MM.1S (cell line): ENCODE measurements around the gene PPP6R2.
"Not testable (repeated sequence)": the region's sequence is repeated elsewhere in the genome, so short reads cannot be mapped to it uniquely, and the experiment has no call there.

Experiments used
- DNase-seq: peaks from one replicate; pipeline ENCODE4 v3.0.0-alpha.2; 2015
- H2AFZ ChIP-seq: fragments of 300-600 bp; sonication (generic); 2 replicates; pipeline ENCODE4 v1.6.0; 2016; ENCODE audit warnings: antibody characterized with exemption, low read length
- H3F3A ChIP-seq: fragments of 300-600 bp; sonication (generic); 2 replicates; pipeline ENCODE4 v1.6.1; 2016; ENCODE audit warnings: mild to moderate bottlenecking, antibody characterized with exemption, low read length, moderate library complexity, mixed read lengths; ENCODE audit not compliant: insufficient read depth
- H3K27ac ChIP-seq: fragments of 300-600 bp; sonication (generic); 2 replicates; pipeline ENCODE4 v1.5.1; 2016; ENCODE audit warnings: mild to moderate bottlenecking, low read length
- H3K27me3 ChIP-seq: fragments of 300-600 bp; sonication (generic); replicated peaks from 2 replicates; pipeline ENCODE4 v1.6.0; 2016; ENCODE audit warnings: low read length; ENCODE audit not compliant: insufficient read depth
- H3K36me3 ChIP-seq: fragments of 300-600 bp; sonication (generic); replicated peaks from 2 replicates; pipeline ENCODE4 v1.6.1; 2016; ENCODE audit warnings: mild to moderate bottlenecking, low read length, mixed read lengths; ENCODE audit not compliant: insufficient read depth
- H3K4me1 ChIP-seq: fragments of 300-600 bp; sonication (generic); 2 replicates; pipeline ENCODE4 v1.6.1; 2016; ENCODE audit warnings: low read length, mixed read lengths
- H3K4me2 ChIP-seq: fragments of 300-600 bp; sonication (generic); 2 replicates; pipeline ENCODE4 v1.6.0; 2016; ENCODE audit warnings: low read depth, low read length
- H3K4me3 ChIP-seq: fragments of 300-600 bp; sonication (generic); 2 replicates; pipeline ENCODE4 v1.5.1; 2016; ENCODE audit warnings: low read length, mixed read lengths
- H3K79me2 ChIP-seq: fragments of 300-600 bp; sonication (generic); 2 replicates; pipeline ENCODE4 v1.6.1; 2016; ENCODE audit warnings: mixed run types, low read length, mixed read lengths
- H3K9ac ChIP-seq: fragments of 300-600 bp; sonication (generic); 2 replicates; pipeline ENCODE4 v1.6.1; 2016; ENCODE audit warnings: low read length, mixed read lengths
- H3K9me2 ChIP-seq: fragments of 300-600 bp; sonication (generic); replicated peaks from 2 replicates; pipeline ENCODE4 v1.6.1; 2016; ENCODE audit warnings: mild to moderate bottlenecking, low read length, mixed read lengths; ENCODE audit not compliant: insufficient read depth
- H3K9me3 ChIP-seq: fragments of 300-600 bp; sonication (generic); replicated peaks from 2 replicates; pipeline ENCODE4 v1.6.1; 2016; ENCODE audit warnings: mild to moderate bottlenecking, low read length, mixed read lengths; ENCODE audit not compliant: insufficient read depth
- H4K20me1 ChIP-seq: fragments of 300-600 bp; sonication (generic); 2 replicates; pipeline ENCODE4 v1.6.1; 2016; ENCODE audit warnings: mild to moderate bottlenecking, low read length, moderate library complexity, mixed read lengths; ENCODE audit not compliant: insufficient read depth
- CTCF ChIP-seq: fragments of 300-600 bp; sonication (generic); IDR thresholded peaks from 2 replicates; pipeline ENCODE4 v1.5.1; 2016; ENCODE audit warnings: antibody characterized with exemption, low read length, mixed read lengths
- EZH2 ChIP-seq: fragments of 300-600 bp; sonication (generic); optimal IDR thresholded peaks from 2 replicates; pipeline ENCODE3; 2017; ENCODE audit warnings: low read depth, mild to moderate bottlenecking, antibody characterized with exemption, low read length, mixed read lengths
- EZH2phosphoT487 ChIP-seq: fragments of 300-600 bp; sonication (generic); IDR thresholded peaks from 2 replicates; pipeline ENCODE4 v1.6.1; 2018; ENCODE audit warnings: antibody characterized with exemption, low read length

Gene PPP6R2

GRCh38 chr22:50423956-50424355, 80.8 kb downstream of the PPP6R2 start:
- TF ChIP-seq EZH2phosphoT487 (no peak), CTCF (no peak), EZH2 (no peak)
- H2AFZ ChIP-seq = no peak overlapping the region

GRCh38 chr22:50425179-50425916, 82.2 kb downstream of the PPP6R2 start:
- DNase-seq = no peak
- Histone ChIP-seq H3K9ac (no peak overlapping the region), H3K27me3 (no peaks in the 10 kb centered on the region), H4K20me1 (no peaks in the 10 kb centered on the region), H3F3A (no peaks in the 10 kb centered on the region), H3K9me2 (no peaks in the 10 kb centered on the region), H3K79me2 (no peaks in the 10 kb centered on the region), H3K4me2 (no peak overlapping the region), H3K27ac (no peak overlapping the region), H3K36me3 (0 out of 2 replicates have a peak, but pooled peaks cover 4% of the 10 kb centered on the region), H3K4me1 (no peaks in the 10 kb centered on the region), H3K9me3 (no peaks in the 10 kb centered on the region), H2AFZ (no peak overlapping the region), H3K4me3 (no peak overlapping the region)
- no peak for TF ChIP-seq EZH2phosphoT487
- TF ChIP-seq EZH2 = no peak
- TF ChIP-seq CTCF = no peak

More at GRCh38 chr22:50423956-50424355, 80.8 kb downstream of the PPP6R2 start:
- no peaks in the 10 kb centered on the region for H4K20me1 ChIP-seq
- H3K9me3 ChIP-seq = no peaks in the 10 kb centered on the region
- no peaks in the 10 kb centered on the region for H3K27me3 ChIP-seq
- no peak overlapping the region for H3K4me3 ChIP-seq
- H3K4me2 ChIP-seq = no peak overlapping the region
- no peaks in the 10 kb centered on the region for H3K79me2 ChIP-seq
- no peak overlapping the region for H3K27ac ChIP-seq
- DNase-seq = no peak
- H3K9ac ChIP-seq = no peak overlapping the region
- H3F3A ChIP-seq = no peaks in the 10 kb centered on the region
- no peaks in the 10 kb centered on the region for H3K36me3 ChIP-seq
- no peaks in the 10 kb centered on the region for H3K9me2 ChIP-seq
- H3K4me1 ChIP-seq = no peaks in the 10 kb centered on the region

DNA sequence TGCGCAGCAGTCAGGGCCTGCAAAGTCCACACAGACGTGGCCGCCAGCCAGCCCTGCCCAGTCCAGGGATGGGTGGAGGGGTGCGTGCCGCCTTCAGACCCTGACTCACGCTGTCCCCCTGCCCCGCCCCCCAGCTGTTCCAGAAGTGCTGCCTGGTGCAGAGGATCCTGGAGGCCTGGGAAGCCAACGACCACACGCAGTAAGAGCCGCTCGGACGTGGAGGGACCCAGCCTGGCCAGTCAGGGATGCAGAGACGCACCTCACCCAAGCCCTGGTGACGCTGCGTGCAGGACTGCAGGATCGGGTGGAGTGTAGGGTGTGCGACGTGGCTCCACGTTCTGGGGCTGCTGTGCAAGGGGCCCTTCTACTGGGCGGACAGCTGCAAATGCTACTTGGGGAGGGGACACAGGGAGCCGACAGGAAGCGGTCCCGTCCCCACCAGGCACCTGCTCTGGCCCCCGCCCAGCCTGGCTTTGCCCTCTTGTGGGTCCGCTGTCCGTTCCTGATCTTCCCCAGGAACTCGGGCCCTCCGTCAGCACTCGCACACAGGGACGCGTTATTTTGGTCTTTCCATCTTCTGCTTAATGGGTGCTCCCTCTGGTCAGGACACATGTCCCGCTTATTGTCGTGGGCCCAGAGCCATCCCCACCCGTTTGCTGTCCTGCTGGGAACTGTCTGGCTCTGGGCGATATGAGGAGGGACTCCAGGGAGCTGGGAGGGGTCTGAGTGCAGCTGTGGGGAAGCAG, 89.2 kb downstream of the PPP6R2 start:
- Histone ChIP-seq H3K4me2 (no peak overlapping the region), H2AFZ (no peak overlapping the region)

GRCh38 chr22:50432877-50433510, 89.9 kb downstream of the PPP6R2 start:
- not testable (repeated sequence) for H3K27ac ChIP-seq, H3K9me3 ChIP-seq, H2AFZ ChIP-seq, H3K4me3 ChIP-seq, H3F3A ChIP-seq, H4K20me1 ChIP-seq, H3K36me3 ChIP-seq, H3K79me2 ChIP-seq, DNase-seq, H3K9ac ChIP-seq, H3K9me2 ChIP-seq, H3K27me3 ChIP-seq, H3K4me1 ChIP-seq, H3K4me2 ChIP-seq

More for the DNA sequence above, 89.2 kb downstream of the PPP6R2 start:
- Histone ChIP-seq H3K9me3 (no peaks in the 10 kb centered on the region), H3K36me3 (0 out of 2 replicates have a peak, but pooled peaks cover 7% of the 10 kb centered on the region), H3F3A (no peaks in the 10 kb centered on the region), H3K4me1 (no peaks in the 10 kb centered on the region), H3K79me2 (no peaks in the 10 kb centered on the region), H3K27me3 (no peaks in the 10 kb centered on the region), H3K27ac (no peak overlapping the region), H4K20me1 (no peaks in the 10 kb centered on the region), H3K9me2 (no peaks in the 10 kb centered on the region), H3K9ac (no peak overlapping the region), H3K4me3 (no peak overlapping the region)
- DNase-seq = no peak
- TF ChIP-seq EZH2 (no peak), EZH2phosphoT487 (no peak), CTCF (no peak)
